Keratinocyte (primary cell): ENCODE measurements around the gene ATP2A3. TPM values are rescaled to one million over a fixed set of nuclear protein-coding genes. Genes with fewer than 3 reads are reported as not detected.

Experiments used
- DNase-seq: peaks from one replicate; pipeline ENCODE4 v3.0.0-alpha.2; 2011; ENCODE audit warnings: low read depth, missing footprints, low spot score
- FAIRE-seq: peaks from 2 replicates; lab custom pipeline; 2011; peaks lifted over from hg19 to GRCh38; lab: Jason Lieb, UNC
- H2AFZ ChIP-seq: 2 replicates; pipeline ENCODE4 v1.6.0; 2012; ENCODE audit warnings: low read length, control low read depth, inconsistent platforms; ENCODE audit not compliant: control insufficient read depth
- H3K27ac ChIP-seq: 2 replicates; pipeline ENCODE4 v1.5.1; 2011; ENCODE audit warnings: low read length; ENCODE audit not compliant: control insufficient read depth, insufficient read depth
- H3K27me3 ChIP-seq: 3 replicates; pipeline ENCODE4 v1.6.0; 2011; ENCODE audit warnings: low read length; ENCODE audit not compliant: control insufficient read depth, insufficient read depth; ENCODE audit errors: extremely low read depth
- H3K36me3 ChIP-seq, 2 experiments: 2 replicates in 1 of 2; 3 replicates in 1 of 2; pipeline ENCODE4 v1.5.1; 2011; ENCODE audit warnings: low read length in 2 of 2, mild to moderate bottlenecking in 1 of 2; ENCODE audit not compliant: control insufficient read depth in 2 of 2, insufficient read depth in 2 of 2; ENCODE audit errors: extremely low read depth in 1 of 2
- H3K4me1 ChIP-seq: 3 replicates; pipeline ENCODE4 v1.5.1; 2011; ENCODE audit warnings: low read length; ENCODE audit not compliant: control insufficient read depth, insufficient read depth; ENCODE audit errors: extremely low read depth
- H3K4me2 ChIP-seq: 3 replicates; pipeline ENCODE4 v1.6.0; 2011; ENCODE audit warnings: low read depth, low read length; ENCODE audit not compliant: control insufficient read depth, insufficient read depth; ENCODE audit errors: extremely low read depth
- H3K4me3 ChIP-seq, 3 experiments: fragments of 200-600 bp in 1 of 3; sonication (generic) in 1 of 3; 2 replicates in 2 of 3; 3 replicates in 1 of 3; pipeline ENCODE4 v1.5.1; 2011 to 2016; ENCODE audit warnings: low read length in 3 of 3, mild to moderate bottlenecking in 3 of 3, control low read depth in 2 of 3, inconsistent platforms in 1 of 3, low read depth in 1 of 3, mixed read lengths in 1 of 3, mixed run types in 1 of 3, moderate library complexity in 1 of 3; ENCODE audit not compliant: control insufficient read depth in 2 of 3, insufficient read depth in 2 of 3; ENCODE audit errors: extremely low read depth in 1 of 3
- H3K79me2 ChIP-seq: 2 replicates; pipeline ENCODE4 v1.6.0; 2012; ENCODE audit warnings: low read length; ENCODE audit not compliant: control insufficient read depth, insufficient read depth
- H3K9ac ChIP-seq: 3 replicates; pipeline ENCODE4 v1.6.0; 2011; ENCODE audit warnings: low read length; ENCODE audit not compliant: control insufficient read depth, insufficient read depth; ENCODE audit errors: extremely low read depth
- H3K9me1 ChIP-seq: 3 replicates; pipeline ENCODE4 v1.6.0; 2011; ENCODE audit warnings: low read length; ENCODE audit not compliant: control insufficient read depth, insufficient read depth; ENCODE audit errors: extremely low read depth
- H3K9me3 ChIP-seq: 2 replicates; pipeline ENCODE4 v1.5.1; 2012; ENCODE audit warnings: low read depth, low read length; ENCODE audit not compliant: control insufficient read depth
- H4K20me1 ChIP-seq: 3 replicates; pipeline ENCODE4 v1.6.0; 2011; ENCODE audit warnings: low read length; ENCODE audit not compliant: control insufficient read depth, insufficient read depth; ENCODE audit errors: extremely low read depth
- EZH2 ChIP-seq: IDR thresholded peaks from one replicate; pipeline ENCODE4 v1.6.1; 2012; ENCODE audit warnings: inconsistent platforms, mild to moderate bottlenecking, low read length, moderate library complexity
- dilution Hi-C: fragments of 300-500 bp; cut with MboI; formaldehyde crosslinking; loops from one replicate; pipeline ENCODE4 v1.7.0; 2020; ENCODE audit warnings: low sequenced_read_pairs; ENCODE audit not compliant: extremely low pct_ligation_motif_present
- polyA plus RNA-seq, 5 experiments: library from polyadenylated mRNA; depleted of rRNA in 3 of 5; stranded (reverse) in 3 of 5; stranded (forward) in 1 of 5; unstranded in 1 of 5; fragments of >200 nt; gene quantifications; 1 replicate in 1 of 5; 2 replicates in 3 of 5; 3 replicates in 1 of 5; pipeline versions ENCODE4 v1.2.1 to v1.2.3, GENCODE V29; 2011 to 2012; ENCODE audit warnings: missing spikeins in 2 of 5, low read depth in 1 of 5, low replicate concordance in 1 of 5
- TF ChIP-seq, protein P1 (sequence below), 3 experiments: IDR thresholded peaks in 1 of 3; conservative IDR thresholded peaks in 1 of 3; optimal IDR thresholded peaks in 1 of 3; 2 replicates in 2 of 3; 3 replicates in 1 of 3; pipeline versions ENCODE3 to v1.5.1; 2011; ENCODE audit warnings: low read length in 3 of 3, mild to moderate bottlenecking in 3 of 3, moderate library complexity in 2 of 3, control low read depth in 1 of 3, inconsistent platforms in 1 of 3; ENCODE audit not compliant: insufficient read depth in 2 of 3; ENCODE audit errors: extremely low read depth in 1 of 3

ATP2A3 gene
- polyA plus RNA-seq, 1 donor (not counting 4 experiments of a cell fraction or from before 2014, with no cell fraction given) = 0.13 TPM

DNA sequence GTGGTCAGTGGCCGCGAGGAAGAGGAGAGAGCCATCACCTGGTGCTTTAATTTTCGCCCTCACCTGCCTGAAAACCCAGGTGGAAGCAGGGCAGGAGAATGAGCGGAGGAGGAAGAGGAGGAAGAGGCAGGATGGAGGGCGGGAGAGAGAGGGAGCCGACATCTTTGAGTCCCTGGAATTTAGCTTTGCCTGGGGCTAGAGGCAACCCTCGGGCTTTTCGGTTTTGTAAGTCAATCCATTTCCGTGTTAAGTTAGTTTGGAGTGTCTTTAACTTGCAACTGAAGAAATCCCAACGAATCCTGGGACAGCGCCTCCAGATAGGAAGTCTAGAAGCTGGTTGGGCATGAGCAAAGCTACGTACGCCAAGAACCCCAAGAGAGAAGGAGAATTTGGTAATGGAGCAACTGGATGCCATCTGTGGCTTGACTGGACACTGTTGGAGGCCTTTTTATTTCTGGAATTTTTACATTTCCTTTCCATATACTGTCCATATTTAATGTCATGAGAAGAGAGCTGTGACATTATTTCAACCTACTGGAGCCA is 36.9 kb upstream of the ATP2A3 start:
- Histone ChIP-seq H3K9me3 (no peaks in the 10 kb centered on the region), H3K4me3 (no peak overlapping the region), H3K9ac (no peak overlapping the region), H3K27ac (no peak overlapping the region), H2AFZ (no peak overlapping the region), H3K27me3 (no peaks in the 10 kb centered on the region), H3K4me1 (peaks cover 3% of the 10 kb centered on the region), H3K9me1 (no peaks in the 10 kb centered on the region), H3K4me2 (no peak overlapping the region), H4K20me1 (no peaks in the 10 kb centered on the region), H3K79me2 (no peaks in the 10 kb centered on the region), H3K36me3 (no peaks in the 10 kb centered on the region)
- TF ChIP-seq, protein P1, sequence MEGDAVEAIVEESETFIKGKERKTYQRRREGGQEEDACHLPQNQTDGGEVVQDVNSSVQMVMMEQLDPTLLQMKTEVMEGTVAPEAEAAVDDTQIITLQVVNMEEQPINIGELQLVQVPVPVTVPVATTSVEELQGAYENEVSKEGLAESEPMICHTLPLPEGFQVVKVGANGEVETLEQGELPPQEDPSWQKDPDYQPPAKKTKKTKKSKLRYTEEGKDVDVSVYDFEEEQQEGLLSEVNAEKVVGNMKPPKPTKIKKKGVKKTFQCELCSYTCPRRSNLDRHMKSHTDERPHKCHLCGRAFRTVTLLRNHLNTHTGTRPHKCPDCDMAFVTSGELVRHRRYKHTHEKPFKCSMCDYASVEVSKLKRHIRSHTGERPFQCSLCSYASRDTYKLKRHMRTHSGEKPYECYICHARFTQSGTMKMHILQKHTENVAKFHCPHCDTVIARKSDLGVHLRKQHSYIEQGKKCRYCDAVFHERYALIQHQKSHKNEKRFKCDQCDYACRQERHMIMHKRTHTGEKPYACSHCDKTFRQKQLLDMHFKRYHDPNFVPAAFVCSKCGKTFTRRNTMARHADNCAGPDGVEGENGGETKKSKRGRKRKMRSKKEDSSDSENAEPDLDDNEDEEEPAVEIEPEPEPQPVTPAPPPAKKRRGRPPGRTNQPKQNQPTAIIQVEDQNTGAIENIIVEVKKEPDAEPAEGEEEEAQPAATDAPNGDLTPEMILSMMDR (optimal IDR thresholded peaks at IDR 0.05 in 1 of 3, IDR thresholded peaks at IDR 0.05 in 1 of 3, conservative IDR thresholded peaks at IDR 0.05 in 1 of 3; ENCODE audit: extremely low read depth in 1 of 3, insufficient read depth in 2 of 3, low read length in 3 of 3) = no peak
- no peak for TF ChIP-seq EZH2
- no peak for DNase-seq
- dilution Hi-C loops = no loop called here
- no peak for FAIRE-seq

- Histone ChIP-seq H3K9me3 (no peaks in the 10 kb centered on the region), H3K4me1 (peaks cover 3% of the 10 kb centered on the region), H3K27ac (no peak overlapping the region), H3K4me2 (no peak overlapping the region), H3K36me3 (no peaks in the 10 kb centered on the region), H3K9me1 (no peaks in the 10 kb centered on the region), H3K4me3 (no peak overlapping the region), H3K79me2 (no peaks in the 10 kb centered on the region), H3K9ac (no peak overlapping the region), H3K27me3 (peaks cover 8% of the 10 kb centered on the region), H4K20me1 (no peaks in the 10 kb centered on the region), H2AFZ (no peak overlapping the region)
- no peak for DNase-seq
- TF ChIP-seq EZH2 = no peak
- TF ChIP-seq, protein P1 (optimal IDR thresholded peaks at IDR 0.05 in 1 of 3, IDR thresholded peaks at IDR 0.05 in 1 of 3, conservative IDR thresholded peaks at IDR 0.05 in 1 of 3; ENCODE audit: extremely low read depth in 1 of 3, insufficient read depth in 2 of 3, low read length in 3 of 3) = no peak
- FAIRE-seq = no peak
- dilution Hi-C loops = no loop called here
These were observed 34.2 kb upstream of the ATP2A3 start for GRCh38 chr17:3998436-3998835.
